ENCODE results near the gene TNIK.

DNA sequence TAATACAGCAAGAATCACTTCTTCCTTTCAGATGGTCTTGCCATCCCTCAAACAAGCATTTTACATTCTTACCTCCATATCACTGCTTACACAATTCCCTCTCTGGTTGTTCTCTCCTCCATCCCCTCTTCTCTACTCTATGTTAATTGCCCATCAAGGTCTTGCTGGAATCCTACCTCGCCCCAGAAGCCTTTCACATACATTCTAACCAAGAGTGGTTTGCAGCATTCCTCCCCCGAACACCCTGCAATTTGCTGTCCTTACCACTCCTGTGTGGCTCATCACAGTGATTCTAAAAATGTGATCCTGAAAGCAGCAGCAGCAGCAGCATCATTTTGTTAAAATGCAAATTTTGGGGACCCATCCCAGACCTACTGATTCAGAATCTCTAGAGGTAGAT lies 30.6 kb downstream of the TNIK start:
- no peak for TF ChIP-seq POLR2A (IDR thresholded peaks at IDR 0.05)
- TF ChIP-seq, protein P1, sequence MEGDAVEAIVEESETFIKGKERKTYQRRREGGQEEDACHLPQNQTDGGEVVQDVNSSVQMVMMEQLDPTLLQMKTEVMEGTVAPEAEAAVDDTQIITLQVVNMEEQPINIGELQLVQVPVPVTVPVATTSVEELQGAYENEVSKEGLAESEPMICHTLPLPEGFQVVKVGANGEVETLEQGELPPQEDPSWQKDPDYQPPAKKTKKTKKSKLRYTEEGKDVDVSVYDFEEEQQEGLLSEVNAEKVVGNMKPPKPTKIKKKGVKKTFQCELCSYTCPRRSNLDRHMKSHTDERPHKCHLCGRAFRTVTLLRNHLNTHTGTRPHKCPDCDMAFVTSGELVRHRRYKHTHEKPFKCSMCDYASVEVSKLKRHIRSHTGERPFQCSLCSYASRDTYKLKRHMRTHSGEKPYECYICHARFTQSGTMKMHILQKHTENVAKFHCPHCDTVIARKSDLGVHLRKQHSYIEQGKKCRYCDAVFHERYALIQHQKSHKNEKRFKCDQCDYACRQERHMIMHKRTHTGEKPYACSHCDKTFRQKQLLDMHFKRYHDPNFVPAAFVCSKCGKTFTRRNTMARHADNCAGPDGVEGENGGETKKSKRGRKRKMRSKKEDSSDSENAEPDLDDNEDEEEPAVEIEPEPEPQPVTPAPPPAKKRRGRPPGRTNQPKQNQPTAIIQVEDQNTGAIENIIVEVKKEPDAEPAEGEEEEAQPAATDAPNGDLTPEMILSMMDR (IDR thresholded peaks at IDR 0.05 in 8 of 11, conservative IDR thresholded peaks at IDR 0.05 in 3 of 11): no peak
- TF ChIP-seq POLR2AphosphoS5 (IDR thresholded peaks at IDR 0.05): no peak
